GM21529 (cell line): ENCODE measurements around the gene DNAJB8.

Experiments
- ATAC-seq: cut with Tn5 transposase; IDR thresholded peaks from one replicate; pipeline ENCODE4 v1.9.1; 2021; ENCODE audit not compliant: unreplicated experiment

DNAJB8 gene

DNA sequence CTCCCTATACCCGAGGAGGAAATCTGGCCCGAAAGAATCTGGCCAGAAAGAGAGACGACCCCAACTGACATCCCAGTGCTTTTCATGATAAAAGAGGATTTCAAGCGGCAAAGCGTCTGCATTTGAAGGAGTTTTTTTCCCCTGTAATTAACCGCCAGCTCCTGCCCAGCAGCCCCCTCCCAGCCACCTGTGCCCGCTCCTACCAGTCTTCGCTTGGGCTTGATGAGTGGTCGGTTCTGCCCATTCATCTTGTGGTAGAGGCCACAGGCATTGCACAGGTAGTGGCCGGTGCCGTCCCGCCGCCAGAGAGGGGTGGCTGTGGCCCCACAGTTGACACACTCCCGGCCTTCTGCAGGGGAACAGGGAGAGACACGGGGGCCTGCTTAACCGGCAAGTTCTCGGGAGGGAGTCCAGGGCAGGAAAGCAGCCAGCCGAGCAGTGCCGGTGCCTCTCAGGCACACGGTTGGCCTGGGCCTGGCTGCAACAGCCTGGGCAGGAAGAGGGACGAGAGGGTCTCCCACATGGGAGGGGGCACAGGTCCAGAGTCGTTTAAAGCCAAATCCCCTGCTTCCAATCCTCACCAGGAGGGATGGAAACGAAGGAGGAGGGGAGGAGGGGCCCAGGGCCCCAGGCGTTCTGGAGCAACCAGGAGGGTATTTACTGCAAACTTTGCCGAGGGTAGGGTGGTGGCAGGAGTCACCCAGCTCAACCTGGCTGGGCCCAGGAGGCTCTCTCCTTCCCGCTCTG, 17.1 kb upstream of the DNAJB8 start:
- ATAC-seq = no peak

DNA sequence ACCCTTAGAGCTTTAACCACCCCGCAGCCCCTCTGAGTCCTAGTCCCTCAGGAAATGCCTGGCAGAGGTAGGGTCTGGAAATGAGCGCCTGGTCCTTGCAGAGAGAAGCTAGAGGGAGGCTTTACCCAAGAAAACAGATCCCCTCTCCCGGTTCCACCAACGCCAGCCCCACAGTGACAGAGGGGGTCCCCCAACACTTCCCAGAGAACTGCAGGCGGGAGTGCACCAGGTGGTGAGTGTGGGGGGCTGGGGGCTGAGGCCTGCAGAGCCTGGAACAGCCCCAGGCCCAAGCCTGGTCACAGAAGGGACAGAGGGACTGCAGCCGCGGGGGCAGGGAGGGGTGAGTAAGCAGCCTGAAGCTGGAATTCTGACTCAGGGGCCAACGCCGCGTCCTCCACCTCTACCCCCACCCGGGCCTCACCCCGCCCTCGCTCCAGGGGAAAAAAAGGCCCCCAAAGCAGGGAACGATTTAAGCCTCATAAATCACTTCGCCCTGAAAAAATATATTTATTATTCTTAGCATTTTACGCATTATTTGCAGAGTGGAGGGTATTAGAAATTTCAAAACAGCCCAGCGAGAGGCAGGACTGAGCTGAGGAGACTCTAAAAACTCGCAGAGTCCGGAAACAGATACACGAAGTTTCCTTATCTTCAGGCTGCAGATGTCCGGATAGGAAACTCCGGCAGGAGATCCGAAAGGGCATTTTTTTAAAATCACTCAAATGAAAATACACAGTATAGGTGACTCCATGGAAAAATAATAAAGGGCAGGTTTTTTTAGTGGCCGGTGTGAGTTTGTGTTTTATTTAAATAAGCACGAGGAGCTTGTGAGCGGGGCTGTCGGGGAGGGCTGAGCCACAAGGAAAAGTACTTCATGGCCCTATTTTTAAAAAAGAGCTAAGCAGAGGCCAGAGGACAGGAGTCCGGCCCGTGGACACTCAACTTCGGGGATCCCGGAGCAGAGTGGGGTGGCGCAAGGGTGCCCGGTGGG, 16.3 kb upstream of the DNAJB8 start:
- ATAC-seq = no peak

DNA sequence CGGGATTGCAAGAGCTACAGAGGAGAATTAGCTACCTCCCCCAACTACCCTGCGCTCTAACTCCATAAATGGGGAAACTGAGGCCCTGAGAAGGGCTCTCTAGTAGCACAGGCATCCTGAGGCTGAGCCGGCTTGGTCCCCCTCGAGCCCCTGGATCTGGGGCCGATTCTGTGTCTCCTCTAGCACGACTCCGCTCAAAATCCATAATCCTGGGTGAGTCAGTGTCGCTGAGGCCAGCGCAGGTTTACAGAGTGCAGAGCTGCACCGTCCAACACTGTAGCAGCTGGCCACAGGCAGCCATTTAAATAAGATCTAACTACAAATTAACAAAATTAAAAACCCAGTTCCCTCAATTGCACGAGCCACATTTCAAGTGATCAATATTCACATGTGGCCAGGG, 15.5 kb upstream of the DNAJB8 start:
- no peak for ATAC-seq

DNA sequence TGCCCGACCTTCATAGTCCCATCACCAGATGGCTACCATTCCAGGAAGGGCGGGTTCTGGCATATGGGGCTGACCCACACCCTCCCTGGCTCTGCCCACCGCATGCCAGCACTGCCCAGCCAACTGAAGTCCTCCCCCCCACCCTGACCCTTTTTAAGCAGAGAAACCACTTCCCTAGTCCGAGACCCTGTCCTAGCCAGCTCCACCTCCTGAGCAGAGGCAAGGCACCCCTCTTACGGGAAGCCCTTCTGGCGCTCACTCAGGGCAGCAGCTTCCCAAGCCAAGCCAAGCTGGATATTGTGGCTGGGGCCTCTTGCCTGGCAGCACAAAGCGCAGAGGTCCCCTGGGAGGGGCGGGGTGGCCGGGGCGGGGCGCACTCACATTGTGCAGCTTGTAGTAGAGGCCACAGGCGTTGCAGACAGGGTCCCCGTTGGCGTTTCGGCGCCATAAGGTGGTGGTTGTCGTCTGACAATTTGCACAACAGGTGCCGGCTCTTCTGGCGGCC, 14.8 kb upstream of the DNAJB8 start:
- no peak for ATAC-seq

DNA sequence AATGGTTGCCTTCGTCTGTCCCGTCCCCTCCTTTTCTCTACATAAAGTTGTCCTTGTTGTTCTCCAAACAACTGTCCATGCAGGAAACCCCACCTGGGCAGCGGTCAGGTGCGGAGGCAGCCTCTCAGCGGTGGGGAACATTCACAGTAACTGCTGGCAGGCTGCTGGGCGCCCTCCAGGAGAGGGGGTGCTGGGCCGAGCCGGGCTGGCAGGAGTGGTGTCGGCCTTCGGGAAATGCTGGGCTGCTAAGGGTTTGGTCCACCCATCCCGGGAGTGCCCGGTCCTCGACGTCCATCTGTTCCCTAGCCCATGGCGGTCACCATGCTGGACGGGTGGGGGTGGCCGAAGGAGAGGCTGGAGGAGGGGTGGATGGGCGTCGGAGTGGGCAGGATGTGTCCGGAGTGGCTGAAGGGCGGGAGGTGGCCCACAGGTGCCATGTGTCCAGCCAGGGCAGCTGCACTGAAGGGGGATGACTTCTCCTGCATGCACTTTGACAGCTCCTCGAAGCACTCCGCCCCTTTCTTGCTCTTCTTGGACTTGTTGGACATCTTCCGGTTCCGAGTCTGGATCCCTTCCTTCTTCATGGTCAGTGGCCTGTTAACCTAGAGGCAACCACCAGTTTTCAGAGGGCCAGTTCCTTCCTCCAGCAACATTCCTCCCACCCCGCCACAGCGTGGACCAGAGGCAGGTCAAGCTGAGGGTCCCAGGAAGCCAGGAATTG, 14.2 kb upstream of the DNAJB8 start:
- ATAC-seq = no peak

DNA sequence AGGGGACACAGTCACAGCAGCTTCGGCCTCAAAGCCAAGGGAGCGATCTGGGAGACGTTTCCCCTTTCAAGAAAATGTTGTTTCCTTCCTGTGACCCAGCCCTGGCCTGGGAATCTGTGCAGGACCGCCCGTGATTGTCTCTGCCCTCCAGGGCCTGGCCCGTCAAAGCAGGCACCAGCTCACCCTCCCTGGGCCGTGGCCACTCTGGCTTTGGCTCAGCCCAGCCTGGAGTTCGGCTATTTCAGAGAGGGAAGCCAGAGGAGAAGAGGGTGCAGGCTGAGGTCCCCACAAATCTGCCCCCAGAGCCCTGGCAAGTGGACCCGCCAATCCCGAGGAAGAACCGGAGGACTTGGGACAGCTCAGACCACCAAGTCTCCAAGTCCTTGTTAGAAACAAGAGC, 13.6 kb upstream of the DNAJB8 start:
- ATAC-seq = no peak

DNA sequence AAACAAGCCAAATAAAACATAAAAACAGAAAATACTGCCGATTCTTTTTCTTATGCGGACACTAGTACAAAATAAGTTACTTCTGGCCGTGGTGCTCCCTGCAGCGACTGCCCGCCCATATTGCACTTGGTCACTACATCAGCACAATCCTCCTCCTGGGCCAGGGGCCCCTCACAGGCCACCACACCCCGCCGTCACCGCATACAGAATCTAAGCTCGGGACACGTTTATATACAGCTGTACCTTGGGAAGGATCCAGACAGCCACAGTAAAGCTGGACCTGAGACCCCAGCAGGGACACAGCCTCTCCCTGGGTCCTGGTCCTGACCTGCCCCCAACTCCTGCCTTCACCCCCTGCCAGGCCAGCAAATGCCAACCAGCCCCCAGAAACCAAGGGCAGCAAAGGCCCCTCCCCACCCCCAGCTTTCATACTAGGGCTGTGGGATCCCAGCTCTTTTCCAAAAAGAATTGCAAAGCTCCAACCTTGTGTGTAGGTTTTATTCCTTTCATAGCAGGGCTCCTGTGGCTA, 12.9 kb upstream of the DNAJB8 start:
- no peak for ATAC-seq

DNA sequence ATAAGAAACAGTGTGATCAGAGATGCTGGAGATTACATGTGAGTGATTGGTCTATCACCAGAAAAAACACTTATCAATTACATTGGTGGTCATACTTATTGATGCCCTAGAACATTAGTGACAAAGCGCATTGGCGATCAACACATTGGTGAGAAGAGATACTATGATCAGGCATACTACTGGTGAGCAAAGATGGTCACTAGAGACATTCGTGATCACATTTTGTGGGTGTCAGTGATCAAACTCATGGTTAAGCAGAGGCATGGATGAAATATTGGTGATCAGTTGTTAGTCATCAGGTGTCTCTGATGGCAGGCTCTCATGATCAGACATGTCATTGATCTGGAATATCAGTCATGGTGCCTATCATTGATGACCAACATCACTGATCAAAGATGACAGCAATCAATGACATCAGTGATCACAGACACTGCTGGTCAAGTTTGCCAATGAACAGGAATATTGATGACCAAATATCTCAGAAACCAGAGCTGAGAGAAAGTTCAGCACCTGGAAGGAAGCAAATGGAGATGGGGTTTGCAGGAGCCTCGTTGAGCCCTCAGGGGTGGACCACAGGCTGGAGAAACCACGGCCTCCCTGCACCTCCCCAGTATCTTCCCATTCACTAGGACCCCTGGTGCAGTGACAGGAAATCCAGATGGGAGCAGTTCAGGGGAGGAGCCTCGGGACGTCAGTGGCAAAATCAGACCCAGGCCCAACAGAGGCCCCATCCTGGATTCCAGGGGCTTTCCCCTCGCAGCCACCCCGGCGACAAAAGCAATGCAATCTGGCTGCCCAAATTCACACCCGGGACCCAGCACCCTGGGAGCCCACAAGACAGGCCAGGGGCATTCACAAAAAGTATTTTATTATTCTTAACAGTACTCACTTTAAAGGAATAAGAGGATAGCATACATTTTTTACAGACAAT, 12.2 kb upstream of the DNAJB8 start:
- ATAC-seq = no peak

DNA sequence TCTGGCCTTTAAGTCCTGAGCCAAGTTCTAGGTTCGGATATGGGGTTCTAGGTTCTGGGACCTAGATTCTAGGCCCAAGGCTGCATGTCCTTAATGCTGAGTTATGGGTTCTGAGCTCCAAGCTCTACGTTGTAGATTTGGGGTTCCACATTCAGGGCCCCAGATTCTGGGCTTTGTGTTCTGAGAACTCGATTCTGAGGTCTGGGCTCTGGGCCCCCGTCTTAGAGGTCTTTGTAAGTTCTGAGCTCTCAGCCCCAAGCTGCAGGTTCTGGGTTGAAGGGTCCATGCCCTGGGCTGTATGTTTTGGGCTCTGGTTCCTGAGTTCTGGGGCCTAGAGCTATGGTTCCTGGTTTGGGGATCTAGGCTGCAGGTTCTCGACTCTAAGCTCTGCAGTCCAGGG, 10.0 kb upstream of the DNAJB8 start:
- ATAC-seq = no peak

DNA sequence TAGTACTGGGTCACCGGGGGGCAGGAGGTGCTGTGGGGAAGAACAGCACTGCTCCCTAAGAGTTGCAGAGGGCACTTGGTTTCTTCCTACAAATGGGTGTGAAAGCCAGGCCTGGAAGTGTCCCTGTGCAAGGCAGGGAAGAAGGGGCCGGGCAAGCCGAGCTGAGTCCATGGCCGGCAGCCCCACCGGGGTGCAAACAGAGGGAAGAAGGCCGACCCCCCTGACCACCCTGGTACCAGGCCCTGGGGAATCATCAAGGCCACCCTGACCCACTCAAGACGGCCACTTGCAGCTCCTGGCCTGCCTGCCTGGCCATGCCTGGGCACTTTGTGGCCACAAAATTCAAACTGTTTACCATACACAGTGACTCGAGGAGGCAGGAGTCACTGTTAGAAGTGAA, 8.7 kb upstream of the DNAJB8 start:
- ATAC-seq = no peak

DNA sequence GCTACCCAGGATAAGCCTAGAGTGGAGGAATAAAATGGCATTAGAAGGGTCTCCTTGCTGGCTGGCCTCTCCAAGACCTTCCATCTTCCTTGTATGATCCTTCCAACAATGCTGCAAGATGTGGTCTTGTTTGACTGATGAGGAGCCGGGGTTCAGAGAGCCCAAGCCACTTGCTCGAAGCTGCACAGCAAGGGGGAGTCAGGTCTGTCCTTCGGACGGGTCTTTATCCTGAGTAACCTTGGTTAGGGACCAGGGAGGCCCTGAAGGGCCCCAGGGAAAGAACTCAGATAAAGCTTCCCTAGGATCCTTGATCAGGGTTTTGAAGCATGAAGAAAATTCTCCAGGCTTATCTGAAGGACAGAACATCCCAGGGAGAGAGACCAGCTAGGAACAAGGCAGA, 7.0 kb upstream of the DNAJB8 start:
- ATAC-seq = no peak

DNA sequence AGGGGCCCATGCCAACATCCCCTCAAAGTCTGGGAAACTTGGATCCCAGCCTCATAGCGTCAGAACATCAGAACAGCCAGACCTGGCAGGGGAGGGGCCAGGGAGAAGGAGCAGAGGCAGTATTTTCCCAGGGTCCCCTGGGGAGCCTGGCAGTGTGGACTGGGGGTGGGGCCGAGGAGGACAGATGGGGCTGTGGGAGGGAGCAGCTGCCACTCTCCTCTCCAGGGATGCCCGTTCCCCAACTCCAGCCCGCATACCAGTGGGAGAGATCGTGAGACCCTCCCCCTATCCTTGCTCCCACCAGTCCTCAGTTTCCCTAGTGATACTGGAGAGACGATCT, 6.5 kb upstream of the DNAJB8 start:
- no peak for ATAC-seq

DNA sequence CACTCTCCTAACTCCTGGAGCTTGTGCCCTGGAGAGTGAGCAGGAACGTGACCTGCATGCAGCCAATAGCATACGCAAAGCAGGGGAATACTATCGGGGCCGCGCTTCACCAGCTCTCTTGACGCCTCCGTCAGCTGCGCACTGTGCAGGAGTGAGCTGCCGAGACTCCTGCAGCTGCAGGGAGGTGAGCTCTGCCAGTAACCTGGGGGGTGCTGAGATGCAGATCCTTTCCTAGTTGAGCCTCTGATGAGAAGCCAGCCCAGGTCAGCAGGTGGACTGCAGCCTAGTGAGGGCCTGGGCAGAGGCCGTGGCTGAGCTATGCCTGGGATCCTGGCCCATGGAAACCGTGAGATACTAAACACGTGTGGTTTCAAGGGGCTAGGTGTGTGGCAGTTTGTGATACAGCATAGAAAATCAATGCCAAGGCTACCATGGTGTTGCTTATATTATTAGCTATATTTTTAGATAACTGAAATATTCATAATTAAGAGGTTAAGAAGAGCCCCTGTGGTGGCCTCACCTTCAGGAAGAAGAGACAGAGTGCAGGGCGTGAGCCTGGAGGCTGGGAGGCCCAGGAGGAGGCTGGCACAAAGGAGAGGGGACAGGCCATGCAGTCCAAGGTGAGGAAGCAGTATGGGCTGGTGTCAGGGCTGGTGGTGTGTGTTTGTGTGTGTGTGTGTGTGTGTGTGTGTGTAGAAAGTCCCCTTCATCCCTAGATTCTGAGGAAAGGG, 5.9 kb upstream of the DNAJB8 start:
- ATAC-seq = no peak

DNA sequence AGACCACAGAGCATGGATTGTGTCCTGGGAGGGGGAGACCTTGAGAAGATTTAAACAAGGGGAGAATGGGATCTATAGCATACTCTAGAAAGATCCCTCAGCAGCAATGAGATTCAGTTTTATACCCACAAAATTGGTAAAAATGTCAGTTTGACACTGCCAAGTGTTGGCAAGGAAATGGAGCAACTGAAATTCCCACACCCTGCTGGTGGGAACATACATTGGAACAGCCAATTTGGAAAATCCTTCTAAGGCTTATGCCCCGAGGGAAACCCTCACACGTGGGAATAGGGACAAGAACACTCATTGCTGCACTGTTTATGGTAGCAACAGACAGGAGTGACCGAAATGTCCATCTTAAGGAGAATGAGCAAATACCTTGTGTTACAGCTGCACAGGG, 5.0 kb upstream of the DNAJB8 start:
- no peak for ATAC-seq

DNA sequence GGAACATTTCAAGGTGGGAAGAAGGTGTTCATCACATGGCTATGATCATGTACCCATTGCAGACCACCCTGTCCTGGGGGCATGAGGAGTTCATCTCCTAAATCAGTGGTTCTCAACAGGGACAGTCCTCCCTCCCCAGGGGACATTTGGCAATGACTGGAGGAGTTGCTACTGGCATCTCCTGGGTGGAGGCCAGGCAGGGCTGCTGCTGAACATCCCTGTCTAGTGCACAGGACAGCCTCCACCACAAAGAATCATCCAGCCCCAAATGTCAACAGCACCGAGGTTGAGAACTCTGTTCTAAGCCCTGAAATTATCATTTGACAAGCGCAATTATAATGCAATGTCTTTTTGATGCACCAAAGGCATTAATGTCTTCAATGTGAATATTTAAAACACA, 4.4 kb upstream of the DNAJB8 start:
- no peak for ATAC-seq

DNA sequence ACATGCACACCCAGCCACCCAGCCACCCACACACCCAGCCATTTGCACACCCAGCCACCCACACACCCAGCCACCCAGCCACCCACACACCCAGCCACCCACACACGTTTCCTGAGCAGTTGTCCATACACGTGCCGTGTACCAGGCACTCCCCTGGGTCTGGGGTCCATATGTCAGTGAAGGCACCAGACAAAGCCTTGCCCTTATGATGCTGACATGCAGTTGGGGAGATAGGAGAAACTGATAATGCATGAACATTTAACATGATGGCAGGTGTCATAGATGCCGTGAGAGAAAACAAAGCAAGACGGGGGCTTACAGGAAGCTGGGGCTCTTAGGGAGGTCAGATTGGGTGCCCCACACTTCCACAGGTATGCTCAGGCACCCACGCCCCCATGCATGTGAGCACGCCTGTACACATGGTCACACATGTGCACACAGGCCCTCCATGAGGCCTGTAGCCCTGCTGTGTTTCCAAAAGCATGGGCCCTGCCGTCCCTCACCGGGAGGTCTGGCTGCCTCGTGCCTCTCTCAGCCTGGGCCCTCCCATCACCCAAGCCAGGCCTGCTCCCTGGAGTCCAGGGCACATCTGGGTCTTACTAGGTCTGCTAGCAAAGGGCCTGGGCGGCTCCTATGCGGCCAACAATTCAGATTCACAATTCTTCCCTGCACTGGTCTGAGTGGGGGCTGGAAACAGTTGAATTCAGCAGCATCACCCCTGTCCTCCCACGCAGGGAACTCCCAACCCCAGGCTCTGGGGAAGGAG, 3.6 kb upstream of the DNAJB8 start:
- ATAC-seq = no peak

DNA sequence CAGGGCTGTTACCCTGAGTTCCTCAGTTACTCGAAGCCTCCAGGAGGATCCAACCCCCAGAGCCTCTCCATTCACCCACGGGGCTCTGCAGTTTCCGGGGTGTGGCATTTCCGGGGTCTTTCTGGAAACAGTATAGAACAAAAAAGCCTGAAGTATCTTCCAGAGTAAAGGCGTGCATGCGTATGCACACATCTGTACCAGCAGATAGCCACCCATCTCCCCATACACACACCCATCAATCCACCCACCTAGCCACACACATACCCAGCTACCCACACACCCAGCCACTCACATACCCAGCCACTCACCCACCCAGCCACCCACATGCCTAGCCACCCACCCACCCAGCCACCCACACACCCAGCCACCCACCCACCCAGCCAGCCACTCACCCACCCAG, 2.9 kb upstream of the DNAJB8 start:
- ATAC-seq = no peak

DNA sequence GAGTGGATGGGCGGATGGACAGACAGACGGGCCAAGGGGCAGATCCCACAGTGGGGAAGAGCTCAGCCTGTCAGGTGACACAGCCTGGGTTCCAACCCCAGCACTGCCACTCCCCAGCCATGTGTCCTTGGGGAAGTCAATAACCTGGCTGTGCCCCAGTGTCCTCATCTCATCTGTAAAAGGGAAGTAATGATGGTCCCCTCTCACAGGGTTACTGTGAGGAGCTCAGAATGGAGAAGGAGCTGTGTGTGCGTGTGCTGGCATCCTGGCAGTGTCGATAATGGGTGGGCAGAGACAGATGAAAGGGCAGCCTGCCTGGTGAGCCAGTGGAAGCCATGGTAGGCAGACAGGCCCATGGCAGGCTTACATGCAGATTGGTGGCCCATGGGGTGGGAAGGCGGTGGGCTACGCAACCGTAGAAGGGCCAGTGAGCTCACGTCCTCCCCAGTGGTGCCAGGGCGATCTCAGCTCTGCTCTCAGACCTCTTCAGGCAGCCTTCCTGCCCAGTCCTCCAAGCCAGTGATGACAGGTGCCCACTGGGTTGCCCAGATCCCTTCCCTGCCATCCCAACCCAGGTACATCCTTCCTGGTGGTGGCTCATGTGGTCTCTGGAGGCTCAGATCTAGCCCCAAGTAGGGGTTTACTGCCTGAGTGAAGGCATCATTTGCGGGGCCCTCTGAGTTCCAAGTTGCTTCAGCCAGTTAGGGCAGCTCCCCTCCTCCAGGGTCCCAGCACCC, 2.3 kb upstream of the DNAJB8 start:
- no peak for ATAC-seq
